ENCODE data around the gene CARS1.
A peak's percentile ranks its signal among the peaks of the same experiment; 100 is the strongest.

CARS1 gene

GRCh38 chr11:3008746-3009336, 48.4 kb downstream of the CARS1 start:
- DNase-seq (ENCODE audit: low spot score), result no peak

GRCh38 chr11:3007404-3008010, 49.7 kb downstream of the CARS1 start:
- DNase-seq (ENCODE audit: low spot score), result no peak

GRCh38 chr11:3006505-3007260, 50.5 kb downstream of the CARS1 start:
- no peak for DNase-seq (ENCODE audit: low spot score)

GRCh38 chr11:3004481-3004880, 52.7 kb downstream of the CARS1 start:
- DNase-seq (ENCODE audit: low spot score), result no peak

- DNase-seq (ENCODE audit: low spot score), result no peak
Measured at GRCh38 chr11:3003396-3004231, 53.6 kb downstream of the CARS1 start.

- no peak for DNase-seq (ENCODE audit: low spot score)
Measured at GRCh38 chr11:3002871-3003270, 54.4 kb downstream of the CARS1 start.

- no peak for DNase-seq (ENCODE audit: low spot score)
Measured at GRCh38 chr11:3002351-3002861, 54.8 kb downstream of the CARS1 start.

- no peak for DNase-seq (ENCODE audit: low spot score)
Measured at GRCh38 chr11:3001496-3001895, 55.7 kb downstream of the CARS1 start.

- peak; percentile 88 for DNase-seq (ENCODE audit: low spot score)
Measured at GRCh38 chr11:3000032-3000961, 56.9 kb downstream of the CARS1 start.

- no peak for DNase-seq (ENCODE audit: low spot score)
Measured at GRCh38 chr11:2999464-2999998, 57.7 kb downstream of the CARS1 start.

GRCh38 chr11:2998073-2998850, 59.0 kb downstream of the CARS1 start:
- DNase-seq (ENCODE audit: low spot score), result no peak

GRCh38 chr11:2997406-2997805, 59.8 kb downstream of the CARS1 start:
- no peak for DNase-seq (ENCODE audit: low spot score)

GRCh38 chr11:2996976-2997375, 60.2 kb downstream of the CARS1 start:
- DNase-seq (ENCODE audit: low spot score), result no peak

GRCh38 chr11:2995893-2996554, 61.2 kb downstream of the CARS1 start:
- no peak for DNase-seq (ENCODE audit: low spot score)

- no peak for DNase-seq (ENCODE audit: low spot score)
Measured at GRCh38 chr11:2995031-2995561, 62.1 kb downstream of the CARS1 start.

- DNase-seq (ENCODE audit: low spot score), result no peak
Measured at GRCh38 chr11:2994336-2994730, 62.9 kb downstream of the CARS1 start.

- no peak for DNase-seq (ENCODE audit: low spot score)
Measured at GRCh38 chr11:2992997-2993325, 64.3 kb downstream of the CARS1 start.

GRCh38 chr11:2992234-2992996, 64.8 kb downstream of the CARS1 start, which contains the start of gene NAP1L4:
NAP1L4 (minus strand) TSS chr11:2992329; CDS start chr11:2979220, 13,109 bp downstream.
- DNase-seq (ENCODE audit: low spot score), result peak; percentile 98

All from COLO829 (cell line).